HepG2 (cell line): ENCODE results near the gene FBXO28. TPM values are rescaled to one million over a fixed set of nuclear protein-coding genes. Genes with fewer than 3 reads are reported as not detected.

Experiments
- CAMTA2 ChIP-seq: sonication (generic); formaldehyde crosslinking; IDR thresholded peaks from 2 replicates; pipeline ENCODE4 v1.4.0; 2020; ENCODE audit warnings: mild to moderate bottlenecking, missing genetic modification reagents, borderline replicate concordance
- GATAD2A ChIP-seq: IDR thresholded peaks from 2 replicates; pipeline ENCODE4 v1.6.1; 2016
- KAT8 ChIP-seq: IDR thresholded peaks from 2 replicates; pipeline ENCODE4 v1.6.1; 2016; ENCODE audit warnings: missing genetic modification reagents, missing compliant biosample characterization
- NFRKB ChIP-seq: fragments of 450-650 bp; IDR thresholded peaks from 2 replicates; pipeline ENCODE4 v1.6.1; 2017
- PHF20 ChIP-seq: sonication (generic); formaldehyde crosslinking; IDR thresholded peaks from 2 replicates; pipeline ENCODE4 v1.5.0; 2020; ENCODE audit warnings: mild to moderate bottlenecking, missing genetic modification reagents
- PRDM10 ChIP-seq: sonication (generic); formaldehyde crosslinking; IDR thresholded peaks from 2 replicates; pipeline ENCODE4 v1.4.0; 2020; ENCODE audit warnings: low read depth, missing genetic modification reagents
- TIGD3 ChIP-seq: sonication (generic); formaldehyde crosslinking; IDR thresholded peaks from 2 replicates; pipeline ENCODE4 v1.5.1; 2020; ENCODE audit warnings: mild to moderate bottlenecking, missing genetic modification reagents, borderline replicate concordance
- TOE1 ChIP-seq: sonication (generic); formaldehyde crosslinking; IDR thresholded peaks from 2 replicates; pipeline ENCODE4 v1.4.0; 2020; ENCODE audit warnings: mild to moderate bottlenecking, missing genetic modification reagents
- YEATS4 ChIP-seq: sonication (generic); formaldehyde crosslinking; IDR thresholded peaks from 2 replicates; pipeline ENCODE4 v1.4.0; 2020; ENCODE audit warnings: missing genetic modification reagents, borderline replicate concordance
- ZNF142 ChIP-seq: sonication (generic); formaldehyde crosslinking; IDR thresholded peaks from 2 replicates; pipeline ENCODE4 v1.4.0; 2020; ENCODE audit warnings: missing genetic modification reagents
- ZNF687 ChIP-seq: sonication (generic); formaldehyde crosslinking; IDR thresholded peaks from 2 replicates; pipeline ENCODE4 v1.5.1; 2020; ENCODE audit warnings: mild to moderate bottlenecking, missing genetic modification reagents, moderate library complexity
- ZNF720 ChIP-seq: sonication (generic); formaldehyde crosslinking; IDR thresholded peaks from 2 replicates; pipeline ENCODE4 v1.4.0; 2020; ENCODE audit warnings: missing genetic modification reagents
- ZNF761 ChIP-seq: sonication (generic); formaldehyde crosslinking; conservative IDR thresholded peaks from 2 replicates; pipeline ENCODE4 v1.4.0; 2020; ENCODE audit warnings: mild to moderate bottlenecking, missing genetic modification reagents
- ZNF773 ChIP-seq: sonication (generic); formaldehyde crosslinking; IDR thresholded peaks from 2 replicates; pipeline ENCODE4 v1.4.0; 2020; ENCODE audit warnings: missing genetic modification reagents, borderline replicate concordance
- polyA plus RNA-seq, 8 experiments: library from polyadenylated mRNA; depleted of rRNA in 3 of 8; stranded (reverse) in 7 of 8; unstranded in 1 of 8; fragments of >200 nt; fragmentation: Illumina TruSeq in 4 of 8; extraction: Trizol in 4 of 8; gene quantifications; 2 replicates each; pipeline versions ENCODE4 v1.2.1 to v1.2.3, GENCODE V29; 2011 to 2016; ENCODE audit warnings: low read depth in 4 of 8, missing spikeins in 1 of 8, mixed read lengths in 1 of 8; ENCODE audit not compliant: insufficient read depth in 1 of 8
- total RNA-seq, 5 experiments: library from RNA; depleted of rRNA; stranded (reverse); fragments of >200 nt; fragmentation: Illumina TruSeq; extraction: Trizol; gene quantifications; 2 replicates each; pipeline ENCODE4 v1.2.3, GENCODE V29; 2016; ENCODE audit warnings: low read depth in 1 of 5

FBXO28 gene
- total and polyA plus RNA-seq, 2 of the 13 experiments (the other 11 are each of a cell fraction or from before 2014, with no cell fraction given): 8.5 to 29.1 TPM

- TF ChIP-seq ZNF142 (CRISPR knock-in tag): peak; percentile 76
- TF ChIP-seq TIGD3 (CRISPR knock-in tag): no peak
- TF ChIP-seq CAMTA2 (CRISPR knock-in tag): peak; percentile 76; the same call in 1 of the 2 replicates
- peak; percentile 48 for TF ChIP-seq KAT8 (CRISPR knock-in tag)
- peak; percentile 23; the same call in 1 of the 2 replicates for TF ChIP-seq PHF20 (CRISPR knock-in tag)
- TF ChIP-seq ZNF773 (CRISPR knock-in tag): no peak
- peak; percentile 80 for TF ChIP-seq ZNF687 (CRISPR knock-in tag)
- peak; percentile 44; the same call in 1 of the 2 replicates for TF ChIP-seq GATAD2A (CRISPR knock-in tag)
- no peak for TF ChIP-seq ZNF720 (CRISPR knock-in tag)
- TF ChIP-seq TOE1 (CRISPR knock-in tag): peak; percentile 50
- peak; percentile 82 for TF ChIP-seq YEATS4 (CRISPR knock-in tag)
- TF ChIP-seq PRDM10 (CRISPR knock-in tag): no peak
- no peak for TF ChIP-seq NFRKB
- TF ChIP-seq ZNF761 (CRISPR knock-in tag): peak; percentile 68
Measured at GRCh38 chr1:224182866-224183590, 69.1 kb downstream of the FBXO28 start, which contains the start of gene DEGS1 (continued).
